Keratinocyte (primary cell): ENCODE results near the gene TRPT1.

Source experiments
- EZH2 ChIP-seq: IDR thresholded peaks from one replicate; pipeline ENCODE4 v1.6.1; 2012; ENCODE audit warnings: inconsistent platforms, mild to moderate bottlenecking, low read length, moderate library complexity
- TF ChIP-seq, protein P1 (sequence below), 3 experiments: IDR thresholded peaks in 1 of 3; conservative IDR thresholded peaks in 1 of 3; optimal IDR thresholded peaks in 1 of 3; 2 replicates in 2 of 3; 3 replicates in 1 of 3; pipeline versions ENCODE3 to v1.5.1; 2011; ENCODE audit warnings: low read length in 3 of 3, mild to moderate bottlenecking in 3 of 3, moderate library complexity in 2 of 3, control low read depth in 1 of 3, inconsistent platforms in 1 of 3; ENCODE audit not compliant: insufficient read depth in 2 of 3; ENCODE audit errors: extremely low read depth in 1 of 3

DNA sequence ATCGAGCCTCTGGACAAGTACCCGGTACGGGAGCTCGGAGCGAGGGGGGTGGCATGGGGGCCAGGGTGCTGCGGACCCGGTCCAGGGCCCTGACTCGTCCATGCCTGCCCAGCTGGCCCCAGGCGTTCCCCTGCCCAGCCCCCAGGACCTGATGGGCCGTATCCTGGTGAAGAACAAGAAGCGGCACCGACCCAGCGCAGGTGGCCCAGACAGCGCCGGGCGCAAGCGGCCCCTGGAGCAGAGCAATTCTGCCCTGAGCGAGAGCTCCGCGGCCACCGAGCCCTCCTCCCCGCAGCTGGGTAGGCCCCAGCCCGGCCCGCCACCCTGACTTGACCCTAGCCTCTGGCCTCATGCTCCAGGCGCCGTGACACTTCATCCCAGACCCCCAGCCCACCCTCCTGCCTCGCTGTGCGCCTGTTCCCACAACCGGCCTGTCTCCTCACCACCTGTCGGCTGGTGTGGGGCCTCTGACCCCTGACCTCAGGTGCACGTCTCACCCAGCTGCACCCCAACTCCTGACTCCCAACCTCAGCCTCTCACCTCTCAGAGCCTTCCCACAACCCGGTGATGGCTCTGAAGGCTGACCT lies 33.1 kb upstream of the TRPT1 start:
- TF ChIP-seq, protein P1, sequence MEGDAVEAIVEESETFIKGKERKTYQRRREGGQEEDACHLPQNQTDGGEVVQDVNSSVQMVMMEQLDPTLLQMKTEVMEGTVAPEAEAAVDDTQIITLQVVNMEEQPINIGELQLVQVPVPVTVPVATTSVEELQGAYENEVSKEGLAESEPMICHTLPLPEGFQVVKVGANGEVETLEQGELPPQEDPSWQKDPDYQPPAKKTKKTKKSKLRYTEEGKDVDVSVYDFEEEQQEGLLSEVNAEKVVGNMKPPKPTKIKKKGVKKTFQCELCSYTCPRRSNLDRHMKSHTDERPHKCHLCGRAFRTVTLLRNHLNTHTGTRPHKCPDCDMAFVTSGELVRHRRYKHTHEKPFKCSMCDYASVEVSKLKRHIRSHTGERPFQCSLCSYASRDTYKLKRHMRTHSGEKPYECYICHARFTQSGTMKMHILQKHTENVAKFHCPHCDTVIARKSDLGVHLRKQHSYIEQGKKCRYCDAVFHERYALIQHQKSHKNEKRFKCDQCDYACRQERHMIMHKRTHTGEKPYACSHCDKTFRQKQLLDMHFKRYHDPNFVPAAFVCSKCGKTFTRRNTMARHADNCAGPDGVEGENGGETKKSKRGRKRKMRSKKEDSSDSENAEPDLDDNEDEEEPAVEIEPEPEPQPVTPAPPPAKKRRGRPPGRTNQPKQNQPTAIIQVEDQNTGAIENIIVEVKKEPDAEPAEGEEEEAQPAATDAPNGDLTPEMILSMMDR (optimal IDR thresholded peaks at IDR 0.05 in 1 of 3, IDR thresholded peaks at IDR 0.05 in 1 of 3, conservative IDR thresholded peaks at IDR 0.05 in 1 of 3; ENCODE audit: extremely low read depth in 1 of 3, insufficient read depth in 2 of 3, low read length in 3 of 3) = no peak
- no peak for TF ChIP-seq EZH2
